Limb (tissue), 2 donors: ENCODE data around the gene LRP1.

ENCODE experiments used
- DNase-seq, 2 donors: peaks; one replicate each; pipeline ENCODE4 v3.0.0-alpha.2; 2016; ENCODE audit errors: extremely low spot score in 2 of 2

Gene LRP1

GRCh38 chr12:57134949-57135348 is 6.7 kb downstream of the LRP1 start:
- DNase-seq = no peak

DNA sequence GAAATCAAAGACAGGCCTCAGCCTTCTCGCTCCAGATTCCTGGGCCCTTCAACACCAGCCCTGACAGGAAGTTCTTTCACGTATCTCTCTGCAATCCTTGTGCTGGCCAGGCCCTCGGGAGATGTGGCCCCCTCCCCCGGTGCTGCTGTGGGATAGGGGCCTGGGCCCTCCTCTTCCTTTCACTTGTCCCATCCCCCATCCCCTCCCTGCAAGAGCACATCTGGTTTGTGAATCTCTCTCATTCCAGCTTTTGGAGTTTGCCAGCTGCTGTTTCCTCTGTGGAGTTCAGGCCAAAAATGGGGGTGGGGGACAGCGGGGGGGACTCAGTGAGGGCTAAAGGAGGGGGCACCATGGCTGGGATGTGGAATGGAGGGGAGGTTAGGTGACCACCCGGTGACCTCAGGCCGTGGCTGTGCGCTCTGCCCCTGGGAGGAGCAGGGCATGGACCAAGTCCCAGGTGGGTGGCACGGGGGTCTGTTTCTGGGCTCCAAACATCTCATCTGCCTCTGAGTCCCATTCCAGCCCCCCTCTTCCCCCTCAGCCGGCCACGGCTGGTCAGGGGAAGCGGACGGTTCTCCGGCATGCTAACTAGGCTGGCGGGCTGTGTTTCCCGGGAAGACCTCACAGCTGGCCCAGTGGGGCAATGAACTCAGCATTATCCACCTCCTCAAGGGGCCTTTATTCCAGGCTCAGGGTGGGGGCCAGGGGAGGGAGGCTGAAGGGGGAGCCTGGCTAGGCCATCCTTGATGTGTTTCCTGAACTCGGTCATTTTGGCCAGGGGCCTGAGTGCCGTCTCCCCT is 7.4 kb downstream of the LRP1 start:
- DNase-seq = peak; percentile 81 to 87

GRCh38 chr12:57138526-57139272 is 10.4 kb downstream of the LRP1 start:
- DNase-seq = no peak

GRCh38 chr12:57139796-57140649 is 11.7 kb downstream of the LRP1 start:
- no peak for DNase-seq

DNA sequence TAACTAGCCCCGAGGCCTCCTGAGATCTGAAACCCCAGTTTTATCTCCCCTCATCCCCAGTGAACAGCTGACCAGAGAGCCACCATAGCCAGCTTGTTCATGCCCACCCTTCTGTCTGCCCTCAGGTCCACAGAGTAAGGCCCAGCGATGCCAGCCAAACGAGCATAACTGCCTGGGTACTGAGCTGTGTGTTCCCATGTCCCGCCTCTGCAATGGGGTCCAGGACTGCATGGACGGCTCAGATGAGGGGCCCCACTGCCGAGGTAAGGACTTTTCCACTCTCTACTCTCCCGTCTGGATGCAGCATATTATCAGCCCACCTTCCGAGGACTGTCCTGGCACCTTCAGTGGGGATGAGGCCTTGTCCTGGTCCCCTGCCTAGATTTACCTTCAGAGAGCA is 13.0 kb downstream of the LRP1 start:
- no peak for DNase-seq

DNA sequence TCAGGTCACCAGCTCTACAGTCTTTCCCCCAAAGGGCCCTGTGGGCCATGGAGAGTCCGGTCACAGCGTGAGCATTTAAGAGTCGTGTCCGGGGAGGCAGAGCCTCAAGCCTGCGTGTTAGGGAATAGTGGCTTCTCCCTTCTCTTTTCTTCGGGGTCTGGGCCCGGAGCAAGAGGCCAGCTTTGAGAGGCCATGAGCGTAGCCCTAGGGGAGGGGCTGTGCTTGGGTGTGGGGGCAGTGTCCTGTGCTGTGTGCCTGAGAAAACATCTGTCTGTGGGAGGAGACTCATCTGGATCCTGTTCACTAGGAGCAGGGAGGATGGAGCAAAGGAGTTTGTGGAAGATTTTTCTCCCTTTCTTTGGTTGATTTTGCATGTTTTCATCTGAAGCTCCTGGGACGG is 13.8 kb downstream of the LRP1 start:
- no peak for DNase-seq

DNA sequence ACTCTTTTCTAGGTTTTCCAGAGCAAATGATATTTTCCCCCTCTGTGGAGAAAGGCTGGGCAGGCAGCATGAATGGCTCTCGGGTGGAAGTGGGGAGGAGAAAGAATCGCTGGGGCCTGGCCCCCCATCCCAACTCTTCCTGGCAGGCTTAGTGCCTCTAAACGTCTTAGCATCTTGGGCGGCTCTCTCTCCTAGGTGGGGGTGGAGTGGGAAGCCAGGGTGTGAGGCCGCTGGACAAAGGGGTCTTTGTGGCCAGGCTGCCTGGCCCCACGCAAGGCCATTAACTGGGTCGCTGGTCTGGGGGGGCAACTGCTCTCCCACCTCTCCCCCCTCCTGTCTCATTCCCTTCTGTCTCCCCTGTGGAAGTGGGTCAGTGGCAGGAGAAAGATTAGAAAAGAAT is 14.4 kb downstream of the LRP1 start:
- no peak for DNase-seq

DNA sequence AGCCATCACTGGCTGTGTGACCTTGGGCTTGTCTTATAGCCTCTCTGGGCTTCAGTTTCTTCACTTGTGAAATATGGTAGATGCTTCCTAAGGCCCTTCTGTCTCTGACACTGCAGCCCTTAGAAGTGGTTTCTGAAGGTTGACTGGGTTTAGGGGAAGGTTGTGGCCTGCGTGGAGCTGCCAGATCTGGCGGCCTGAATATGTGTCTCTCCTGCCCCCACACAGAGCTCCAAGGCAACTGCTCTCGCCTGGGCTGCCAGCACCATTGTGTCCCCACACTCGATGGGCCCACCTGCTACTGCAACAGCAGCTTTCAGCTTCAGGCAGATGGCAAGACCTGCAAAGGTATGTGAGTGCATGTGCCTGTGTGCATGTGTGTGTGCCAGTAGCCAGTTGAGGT is 15.2 kb downstream of the LRP1 start:
- no peak for DNase-seq

DNA sequence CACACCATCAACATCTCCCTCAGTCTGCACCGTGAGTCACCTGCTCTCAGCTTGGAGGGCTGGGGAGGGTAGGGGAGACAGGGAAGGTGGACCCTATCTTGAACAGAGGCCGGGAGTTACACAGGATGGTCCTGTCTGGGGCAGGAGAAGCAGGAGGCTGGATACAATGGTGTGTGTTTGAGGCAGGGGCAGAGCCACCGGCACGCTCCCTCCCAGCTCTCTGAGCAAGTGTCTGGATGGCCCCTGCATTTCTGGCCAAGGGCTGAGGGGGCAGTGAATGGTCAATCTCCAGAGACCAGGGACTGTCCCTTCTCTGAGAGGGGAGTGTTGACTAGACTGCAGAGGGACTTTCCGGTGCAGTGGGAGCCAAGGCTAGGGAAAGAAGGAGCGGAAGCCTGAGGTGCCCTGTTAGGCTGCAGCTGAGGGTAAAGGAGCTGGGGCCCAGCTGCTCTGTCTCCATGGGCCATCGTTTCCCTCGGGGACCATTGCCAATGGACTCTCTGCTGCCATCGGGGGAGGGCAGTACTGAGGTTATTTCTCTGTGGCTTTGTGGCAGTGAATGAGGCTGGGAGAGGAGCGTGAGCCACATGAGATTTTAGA is 17.3 kb downstream of the LRP1 start:
- DNase-seq = no peak

DNA sequence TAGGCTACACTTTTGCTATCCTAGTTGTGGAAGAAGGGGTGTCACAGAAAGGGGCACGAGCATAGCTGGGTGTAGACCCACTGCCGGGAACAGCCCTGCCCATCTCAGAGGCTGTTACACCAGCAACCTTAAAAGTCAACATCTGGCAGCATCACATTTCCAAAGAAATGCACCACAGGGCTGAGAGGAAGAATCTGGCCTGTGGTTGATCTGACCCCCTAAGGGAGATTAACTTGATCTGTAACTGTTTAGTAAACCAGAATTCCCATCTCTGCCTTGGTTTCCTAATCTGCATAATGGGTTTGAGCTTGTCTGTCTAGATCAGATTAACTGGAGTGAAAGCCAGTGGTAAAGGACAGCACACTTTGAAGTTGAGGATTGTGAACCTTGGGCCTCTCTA is 17.8 kb downstream of the LRP1 start:
- no peak for DNase-seq

DNA sequence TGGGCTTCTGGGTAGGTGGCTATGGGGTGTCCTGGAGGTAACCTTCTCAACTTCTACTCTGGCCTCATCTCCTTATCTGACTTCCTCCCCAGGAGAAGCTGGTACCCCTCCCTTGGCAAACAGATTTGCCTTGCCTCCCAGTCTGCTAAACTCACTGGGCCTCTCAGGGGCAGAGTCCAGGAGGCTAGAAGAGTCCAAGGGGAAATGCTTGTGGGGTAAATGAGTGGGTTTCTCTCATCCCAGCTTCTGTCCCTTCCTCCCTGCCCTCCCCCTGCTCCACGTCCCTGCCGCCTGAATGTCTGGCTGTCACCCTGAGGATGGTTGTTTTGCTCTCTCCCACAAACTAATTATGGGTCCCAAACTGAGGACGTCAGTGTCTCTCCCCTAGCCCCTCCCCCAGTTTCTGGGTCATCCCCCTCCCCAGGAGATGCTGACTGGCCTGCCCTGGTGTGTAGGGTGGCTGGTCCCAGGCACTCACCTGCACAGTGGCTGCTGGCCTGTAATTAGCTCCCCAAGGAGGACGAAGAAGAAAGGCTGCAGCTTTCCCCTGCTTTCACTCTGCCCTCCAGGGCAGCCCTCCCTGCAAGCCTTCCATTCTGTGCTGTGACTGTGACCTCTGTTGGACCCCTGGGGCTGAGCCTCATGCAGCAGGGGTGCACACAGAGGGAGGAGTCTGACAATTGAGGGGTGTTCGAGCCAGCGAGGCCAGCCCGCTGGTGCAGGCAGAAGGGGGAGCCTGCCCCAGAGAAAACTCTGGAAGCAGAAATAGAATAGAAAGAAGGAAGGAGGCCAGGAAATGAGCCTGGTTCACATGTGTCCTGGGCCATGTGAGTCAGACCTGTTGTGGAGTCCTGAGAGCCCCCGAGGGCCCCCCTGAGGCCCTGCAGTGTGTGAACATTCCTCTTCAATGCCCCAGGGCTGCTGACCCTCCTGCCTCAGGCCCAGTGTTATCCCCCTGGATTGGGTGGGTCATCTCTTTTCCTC is 19.0 kb downstream of the LRP1 start, which contains the start of gene LRP1-AS:
TSS of gene LRP1-AS (minus strand) at position 659 of the 984 bp plus-strand sequence.
- no peak for DNase-seq

- DNase-seq = no peak
Measured at GRCh38 chr12:57148469-57149244, 20.4 kb downstream of the LRP1 start.

GRCh38 chr12:57149245-57149900 is 21.1 kb downstream of the LRP1 start:
- DNase-seq = peak in 1 of 2 donors; percentile 69

GRCh38 chr12:57150400-57151000 is 22.2 kb downstream of the LRP1 start:
- DNase-seq = no peak

DNA sequence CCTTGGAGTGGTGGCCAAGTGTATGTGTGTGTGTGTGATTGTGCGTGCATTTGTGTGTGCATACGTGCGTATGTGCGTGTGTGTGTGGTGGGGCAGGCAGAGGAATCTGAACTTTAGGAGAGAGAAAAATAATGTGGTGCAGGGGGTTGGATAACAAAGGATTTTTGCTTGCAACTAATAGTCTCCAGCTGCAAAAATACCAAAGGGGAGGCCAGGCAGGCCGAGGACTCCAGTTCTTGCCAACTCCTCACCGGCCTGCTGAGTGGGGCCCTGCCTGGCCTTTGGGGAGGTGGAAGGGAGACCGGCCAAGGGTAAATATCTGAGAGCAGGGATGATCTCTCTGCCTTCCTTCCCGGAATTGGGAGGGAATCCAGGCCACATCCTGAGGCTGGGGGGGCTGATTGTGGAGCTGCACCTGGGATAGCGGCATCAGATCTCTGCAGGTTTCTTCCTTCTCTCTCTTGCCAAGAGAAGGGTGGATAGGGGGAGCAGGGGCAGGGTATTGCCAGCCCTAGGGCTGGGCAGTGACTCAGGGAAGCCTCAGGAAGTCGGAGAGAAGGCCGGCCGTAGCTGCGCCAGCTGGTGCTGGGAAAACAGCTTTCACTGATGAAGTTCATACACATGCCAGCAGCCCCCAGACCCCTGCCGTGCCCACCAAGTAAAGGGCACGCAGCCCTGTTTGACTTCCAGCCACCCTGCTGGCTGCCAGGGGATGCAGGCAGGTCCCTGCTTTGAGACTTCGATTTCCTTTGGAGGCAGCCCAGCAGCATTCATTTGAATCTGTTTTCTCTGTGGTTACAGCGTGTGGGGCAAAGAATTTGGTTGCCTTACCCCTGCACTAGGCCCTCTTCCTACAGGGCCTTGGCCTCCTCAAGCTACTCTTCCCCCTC is 23.7 kb downstream of the LRP1 start:
- DNase-seq = peak; percentile 73 to 77

- no peak for DNase-seq
Measured at GRCh38 chr12:57152639-57153038, 24.4 kb downstream of the LRP1 start.

DNA sequence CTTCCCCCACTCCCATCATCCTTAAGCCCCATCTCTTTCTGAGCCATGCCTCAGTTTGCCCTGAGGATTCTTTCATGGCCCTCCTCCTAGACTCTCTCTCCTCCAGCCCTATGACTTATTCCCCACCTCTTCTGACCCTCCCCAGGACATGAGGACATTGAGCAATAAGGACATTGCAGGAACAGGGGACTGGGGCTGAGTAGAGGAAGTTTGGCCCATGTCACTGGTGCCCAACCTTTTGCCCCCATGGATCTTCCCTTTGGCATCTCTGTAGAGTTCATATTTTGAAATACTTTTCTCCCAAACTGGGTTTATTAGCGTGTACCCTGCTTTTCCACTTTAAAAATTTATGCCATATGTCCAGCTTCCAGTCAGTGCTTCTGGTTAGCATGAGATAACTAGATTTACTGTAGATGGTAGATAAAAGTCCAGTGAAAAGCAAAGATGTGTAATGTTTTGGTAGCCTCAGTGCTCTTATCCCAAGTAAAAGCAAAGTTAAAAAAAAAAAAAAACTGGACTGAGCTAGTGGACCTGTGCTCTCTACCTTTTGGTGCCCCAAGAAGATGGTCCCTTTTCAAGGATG is 25.2 kb downstream of the LRP1 start:
- no peak for DNase-seq
